ENCODE results near the gene PLSCR4.

DNA sequence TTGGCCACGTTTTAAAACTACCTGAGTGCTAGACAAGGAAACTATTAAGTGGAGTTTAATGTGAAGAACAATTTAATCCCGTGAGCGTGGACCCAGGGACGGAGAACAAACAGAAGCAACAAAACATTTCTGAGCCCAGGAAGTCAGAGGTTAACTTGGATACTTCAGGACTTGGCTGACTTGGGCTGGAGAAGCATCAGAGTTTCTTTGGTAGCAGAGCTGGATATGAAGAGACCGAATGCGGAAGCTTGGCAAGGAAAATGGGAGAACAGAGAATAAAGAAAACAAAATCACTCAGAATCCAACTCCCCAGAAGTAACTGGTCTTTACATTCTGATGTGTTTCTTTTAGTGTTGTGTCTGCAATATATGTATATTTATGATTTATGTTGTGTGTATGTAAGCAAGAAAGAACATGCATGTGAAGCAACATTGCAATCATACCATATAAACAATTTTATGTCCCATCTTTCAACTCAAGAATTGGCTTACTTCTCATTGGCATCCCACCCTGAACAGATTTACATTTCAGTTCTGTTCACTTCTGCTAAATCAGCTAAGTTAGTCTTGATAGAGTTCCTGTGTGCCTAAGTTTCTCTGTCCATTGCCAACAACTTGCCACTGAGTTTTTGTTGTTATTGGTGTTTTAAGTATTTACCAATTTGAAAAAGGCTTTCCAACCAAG is 72.8 kb downstream of the PLSCR4 start:
- TF ChIP-seq CTCF (IDR thresholded peaks at IDR 0.05) (no peak), POLR2A (IDR thresholded peaks at IDR 0.05) (no peak), EP300 (IDR thresholded peaks at IDR 0.05) (no peak), POLR2AphosphoS5 (IDR thresholded peaks at IDR 0.05) (no peak)
